ENCODE results near the gene ROR1.
"Not testable (repeated sequence)": the region's sequence is repeated elsewhere in the genome, so short reads cannot be mapped to it uniquely, and the experiment has no call there.

ROR1 gene

GRCh38 chr1:64196074-64196870, 422.5 kb downstream of the ROR1 start:
- no peak for DNase-seq

GRCh38 chr1:64197076-64197475, 423.3 kb downstream of the ROR1 start:
- no peak for DNase-seq

GRCh38 chr1:64199154-64199553, 425.3 kb downstream of the ROR1 start:
- no peak for DNase-seq

GRCh38 chr1:64200064-64200463, 426.2 kb downstream of the ROR1 start:
- no peak for DNase-seq

- DNase-seq, result no peak
These were observed 429.6 kb downstream of the ROR1 start, which contains the start of gene UBE2U for GRCh38 chr1:64203420-64203819. Gene UBE2U, plus strand, starts transcription at chr1:64203623. Its CDS starts 428 bp downstream, at chr1:64204051.

- DNase-seq, result peak; percentile 10
These were observed 435.4 kb downstream of the ROR1 start for GRCh38 chr1:64209221-64209620.

GRCh38 chr1:64212031-64212430, 438.2 kb downstream of the ROR1 start:
- peak; percentile 83 for DNase-seq

- DNase-seq, result no peak
These were observed 441.8 kb downstream of the ROR1 start for GRCh38 chr1:64215576-64215975.

- no peak for DNase-seq
These were observed 446.4 kb downstream of the ROR1 start for GRCh38 chr1:64220241-64220640.

GRCh38 chr1:64223329-64224151, 449.7 kb downstream of the ROR1 start:
- DNase-seq, result peak; percentile 92

- DNase-seq, result not testable (repeated sequence)
These were observed 450.4 kb downstream of the ROR1 start for GRCh38 chr1:64224236-64224635.

GRCh38 chr1:64228167-64228957, 454.5 kb downstream of the ROR1 start:
- peak; percentile 76 for DNase-seq

GRCh38 chr1:64229307-64229706, 455.5 kb downstream of the ROR1 start:
- no peak for DNase-seq

Data from EL (cell line).